Measurements from ENCODE around the gene GIMAP7.
A peak's percentile ranks its signal among the peaks of the same experiment; 100 is the strongest.

GIMAP7 gene

DNA sequence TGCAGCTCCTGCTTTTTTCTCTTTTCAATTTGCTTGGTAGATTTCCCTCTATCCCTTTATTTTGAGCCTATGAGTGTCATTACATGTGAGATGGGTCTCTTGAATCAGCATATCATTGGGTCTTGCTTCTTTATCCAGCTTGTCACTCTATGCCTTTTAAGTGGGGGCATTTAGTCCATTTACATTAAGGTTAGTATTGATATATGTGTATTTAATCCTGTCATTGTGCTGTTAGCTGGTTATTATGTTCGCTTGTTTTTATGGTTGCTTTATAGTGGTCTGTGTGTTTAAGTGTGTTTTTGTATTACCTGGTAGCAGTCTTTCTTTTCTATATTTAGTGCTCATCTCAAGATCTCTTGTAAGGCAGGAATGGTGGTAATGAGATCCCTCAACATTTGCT is 17.0 kb downstream of the GIMAP7 start:
- Histone ChIP-seq H3K9me3 (ENCODE audit: control insufficient read depth in 2 of 2, low read length in 2 of 2) (peaks cover 4% of the 10 kb centered on the region in 2 donors), H3K27ac (ENCODE audit: low read depth in 2 of 2, low read length in 2 of 2) (no peak overlapping the region), H3K4me3 (ENCODE audit: low read length in 2 of 2) (no peak overlapping the region), H3K4me1 (ENCODE audit: control insufficient read depth in 2 of 2, insufficient read depth in 2 of 2, low read length in 2 of 2) (no peaks in the 10 kb centered on the region), H3K9ac (ENCODE audit: low read depth in 1 of 2, low read length in 2 of 2) (no peak overlapping the region), H3K27me3 (ENCODE audit: control insufficient read depth in 2 of 2, insufficient read depth in 2 of 2, low read length in 2 of 2) (no peaks in the 10 kb centered on the region), H3K36me3 (ENCODE audit: control insufficient read depth in 2 of 2, insufficient read depth in 2 of 2, low read length in 2 of 2) (no peaks in the 10 kb centered on the region)

DNA sequence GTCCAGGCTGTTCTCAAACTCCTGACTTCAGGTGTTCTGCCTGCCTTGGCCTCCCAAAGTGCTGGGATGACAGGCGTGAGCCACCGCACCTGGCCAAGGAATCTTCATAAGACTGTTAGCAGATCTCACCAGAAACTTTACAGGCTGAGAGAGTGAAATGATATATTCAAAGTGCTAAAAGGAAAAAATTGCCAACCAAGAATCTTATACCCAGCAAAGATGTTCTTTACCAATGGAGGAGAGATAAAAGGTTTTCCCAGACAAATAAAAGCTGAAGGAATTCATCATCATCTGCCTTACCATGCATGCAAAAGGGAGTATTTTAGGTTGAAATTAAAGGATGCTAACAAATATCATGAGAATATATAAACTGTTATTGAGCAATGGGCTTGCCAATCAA is 23.6 kb downstream of the GIMAP7 start:
- Histone ChIP-seq H3K4me1 (ENCODE audit: control insufficient read depth in 2 of 2, insufficient read depth in 2 of 2, low read length in 2 of 2) (no peaks in the 10 kb centered on the region), H3K36me3 (ENCODE audit: control insufficient read depth in 2 of 2, insufficient read depth in 2 of 2, low read length in 2 of 2) (no peaks in the 10 kb centered on the region), H3K9ac (ENCODE audit: low read depth in 1 of 2, low read length in 2 of 2) (no peak overlapping the region), H3K27ac (ENCODE audit: low read depth in 2 of 2, low read length in 2 of 2) (no peak overlapping the region), H3K4me3 (ENCODE audit: low read length in 2 of 2) (no peak overlapping the region), H3K9me3 (ENCODE audit: control insufficient read depth in 2 of 2, low read length in 2 of 2) (peaks cover 0 to 5% of the 10 kb centered on the region in 2 donors), H3K27me3 (ENCODE audit: control insufficient read depth in 2 of 2, insufficient read depth in 2 of 2, low read length in 2 of 2) (no peaks in the 10 kb centered on the region)

GRCh38 chr7:150553163-150553562 is 38.5 kb downstream of the GIMAP7 start:
- no peak overlapping the region for H3K9ac ChIP-seq (ENCODE audit: low read depth in 1 of 2, low read length in 2 of 2)
- no peaks in the 10 kb centered on the region for H3K27me3 ChIP-seq (ENCODE audit: control insufficient read depth in 2 of 2, insufficient read depth in 2 of 2, low read length in 2 of 2)
- H3K36me3 ChIP-seq (ENCODE audit: control insufficient read depth in 2 of 2, insufficient read depth in 2 of 2, low read length in 2 of 2): no peaks in the 10 kb centered on the region
- no peaks in the 10 kb centered on the region for H3K9me3 ChIP-seq (ENCODE audit: control insufficient read depth in 2 of 2, low read length in 2 of 2)
- H3K27ac ChIP-seq (ENCODE audit: low read depth in 2 of 2, low read length in 2 of 2): no peak overlapping the region
- no peaks in the 10 kb centered on the region for H3K4me1 ChIP-seq (ENCODE audit: control insufficient read depth in 2 of 2, insufficient read depth in 2 of 2, low read length in 2 of 2)
- H3K4me3 ChIP-seq (ENCODE audit: low read length in 2 of 2): no peak overlapping the region

- H3K36me3 ChIP-seq (ENCODE audit: control insufficient read depth in 2 of 2, insufficient read depth in 2 of 2, low read length in 2 of 2): no peaks in the 10 kb centered on the region
- H3K9me3 ChIP-seq (ENCODE audit: control insufficient read depth in 2 of 2, low read length in 2 of 2): no peaks in the 10 kb centered on the region
- no peaks in the 10 kb centered on the region for H3K4me1 ChIP-seq (ENCODE audit: control insufficient read depth in 2 of 2, insufficient read depth in 2 of 2, low read length in 2 of 2)
- H3K27ac ChIP-seq (ENCODE audit: low read depth in 2 of 2, low read length in 2 of 2): peak overlapping the region in 1 of 2 donors; percentile 3
- no peaks in the 10 kb centered on the region for H3K27me3 ChIP-seq (ENCODE audit: control insufficient read depth in 2 of 2, insufficient read depth in 2 of 2, low read length in 2 of 2)
- no peak overlapping the region for H3K9ac ChIP-seq (ENCODE audit: low read depth in 1 of 2, low read length in 2 of 2)
- no peak overlapping the region for H3K4me3 ChIP-seq (ENCODE audit: low read length in 2 of 2)
Measured at GRCh38 chr7:150556521-150557138, 42.0 kb downstream of the GIMAP7 start.

- Histone ChIP-seq H3K9ac (ENCODE audit: low read depth in 1 of 2, low read length in 2 of 2) (no peak overlapping the region), H3K27me3 (ENCODE audit: control insufficient read depth in 2 of 2, insufficient read depth in 2 of 2, low read length in 2 of 2) (no peaks in the 10 kb centered on the region), H3K36me3 (ENCODE audit: control insufficient read depth in 2 of 2, insufficient read depth in 2 of 2, low read length in 2 of 2) (no peaks in the 10 kb centered on the region), H3K4me3 (ENCODE audit: low read length in 2 of 2) (no peak overlapping the region), H3K4me1 (ENCODE audit: control insufficient read depth in 2 of 2, insufficient read depth in 2 of 2, low read length in 2 of 2) (no peaks in the 10 kb centered on the region), H3K9me3 (ENCODE audit: control insufficient read depth in 2 of 2, low read length in 2 of 2) (no peaks in the 10 kb centered on the region), H3K27ac (ENCODE audit: low read depth in 2 of 2, low read length in 2 of 2) (no peak overlapping the region)
Measured at GRCh38 chr7:150560486-150560885, 45.8 kb downstream of the GIMAP7 start.

DNA sequence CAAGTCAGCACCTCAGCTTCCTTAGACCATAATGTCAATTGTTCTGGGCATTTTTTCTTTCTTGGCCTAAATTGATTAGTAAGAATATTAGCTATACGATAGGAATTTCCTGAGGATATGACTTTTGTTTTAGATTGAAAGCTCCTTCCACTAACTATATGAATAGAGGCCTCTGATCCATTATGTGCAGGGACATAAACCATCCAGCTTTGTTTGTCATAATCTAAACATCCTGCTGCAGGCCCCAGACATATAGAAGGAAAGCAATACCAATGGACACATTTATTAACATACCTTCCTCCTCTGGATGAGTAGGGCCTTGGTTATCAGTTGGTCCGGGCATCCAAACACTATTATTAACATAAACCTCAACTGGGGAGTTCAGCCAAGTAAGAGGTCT is 48.2 kb downstream of the GIMAP7 start:
- H3K27ac ChIP-seq (ENCODE audit: low read depth in 2 of 2, low read length in 2 of 2): no peak overlapping the region
- no peaks in the 10 kb centered on the region for H3K36me3 ChIP-seq (ENCODE audit: control insufficient read depth in 2 of 2, insufficient read depth in 2 of 2, low read length in 2 of 2)
- no peaks in the 10 kb centered on the region for H3K9me3 ChIP-seq (ENCODE audit: control insufficient read depth in 2 of 2, low read length in 2 of 2)
- H3K27me3 ChIP-seq (ENCODE audit: control insufficient read depth in 2 of 2, insufficient read depth in 2 of 2, low read length in 2 of 2): no peaks in the 10 kb centered on the region
- no peaks in the 10 kb centered on the region for H3K4me1 ChIP-seq (ENCODE audit: control insufficient read depth in 2 of 2, insufficient read depth in 2 of 2, low read length in 2 of 2)
- no peak overlapping the region for H3K4me3 ChIP-seq (ENCODE audit: low read length in 2 of 2)
- H3K9ac ChIP-seq (ENCODE audit: low read depth in 1 of 2, low read length in 2 of 2): no peak overlapping the region

GRCh38 chr7:150564006-150564405 is 49.3 kb downstream of the GIMAP7 start:
- no peak overlapping the region for H3K4me3 ChIP-seq (ENCODE audit: low read length in 2 of 2)

DNA sequence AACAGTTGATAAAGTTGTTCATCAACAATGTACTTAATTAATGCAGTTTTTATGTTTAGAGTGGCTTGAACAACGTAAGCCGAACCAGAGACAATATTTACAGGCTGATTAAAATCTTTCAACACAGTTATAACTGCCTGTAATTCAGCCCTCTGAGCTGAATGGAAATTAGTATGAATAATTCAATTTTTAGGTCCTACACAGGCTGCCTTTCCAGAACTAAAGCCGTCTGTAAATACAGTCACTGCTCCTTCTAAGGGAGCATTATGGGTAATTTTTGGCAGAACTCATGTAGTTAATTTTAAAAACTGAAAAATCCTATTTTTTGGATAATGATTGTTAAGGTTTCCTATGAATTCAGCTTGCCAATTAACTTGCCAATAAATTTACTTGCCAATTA is 49.9 kb downstream of the GIMAP7 start:
- H3K36me3 ChIP-seq (ENCODE audit: control insufficient read depth in 2 of 2, insufficient read depth in 2 of 2, low read length in 2 of 2): no peaks in the 10 kb centered on the region
- H3K27ac ChIP-seq (ENCODE audit: low read depth in 2 of 2, low read length in 2 of 2): no peak overlapping the region
- no peaks in the 10 kb centered on the region for H3K9me3 ChIP-seq (ENCODE audit: control insufficient read depth in 2 of 2, low read length in 2 of 2)
- H3K4me1 ChIP-seq (ENCODE audit: control insufficient read depth in 2 of 2, insufficient read depth in 2 of 2, low read length in 2 of 2): no peaks in the 10 kb centered on the region
- H3K27me3 ChIP-seq (ENCODE audit: control insufficient read depth in 2 of 2, insufficient read depth in 2 of 2, low read length in 2 of 2): no peaks in the 10 kb centered on the region
- H3K9ac ChIP-seq (ENCODE audit: low read depth in 1 of 2, low read length in 2 of 2): no peak overlapping the region
- no peak overlapping the region for H3K4me3 ChIP-seq (ENCODE audit: low read length in 2 of 2)

More at GRCh38 chr7:150564006-150564405, 49.3 kb downstream of the GIMAP7 start:
- no peaks in the 10 kb centered on the region for H3K9me3 ChIP-seq (ENCODE audit: control insufficient read depth in 2 of 2, low read length in 2 of 2)
- no peaks in the 10 kb centered on the region for H3K36me3 ChIP-seq (ENCODE audit: control insufficient read depth in 2 of 2, insufficient read depth in 2 of 2, low read length in 2 of 2)
- H3K9ac ChIP-seq (ENCODE audit: low read depth in 1 of 2, low read length in 2 of 2): no peak overlapping the region
- H3K27me3 ChIP-seq (ENCODE audit: control insufficient read depth in 2 of 2, insufficient read depth in 2 of 2, low read length in 2 of 2): no peaks in the 10 kb centered on the region
- H3K27ac ChIP-seq (ENCODE audit: low read depth in 2 of 2, low read length in 2 of 2): no peak overlapping the region
- no peaks in the 10 kb centered on the region for H3K4me1 ChIP-seq (ENCODE audit: control insufficient read depth in 2 of 2, insufficient read depth in 2 of 2, low read length in 2 of 2)

GRCh38 chr7:150565239-150565638 is 50.6 kb downstream of the GIMAP7 start:
- no peaks in the 10 kb centered on the region for H3K9me3 ChIP-seq (ENCODE audit: control insufficient read depth in 2 of 2, low read length in 2 of 2)
- no peak overlapping the region for H3K27ac ChIP-seq (ENCODE audit: low read depth in 2 of 2, low read length in 2 of 2)
- H3K36me3 ChIP-seq (ENCODE audit: control insufficient read depth in 2 of 2, insufficient read depth in 2 of 2, low read length in 2 of 2): no peaks in the 10 kb centered on the region
- H3K27me3 ChIP-seq (ENCODE audit: control insufficient read depth in 2 of 2, insufficient read depth in 2 of 2, low read length in 2 of 2): no peaks in the 10 kb centered on the region
- no peak overlapping the region for H3K9ac ChIP-seq (ENCODE audit: low read depth in 1 of 2, low read length in 2 of 2)
- no peak overlapping the region for H3K4me3 ChIP-seq (ENCODE audit: low read length in 2 of 2)
- H3K4me1 ChIP-seq (ENCODE audit: control insufficient read depth in 2 of 2, insufficient read depth in 2 of 2, low read length in 2 of 2): no peaks in the 10 kb centered on the region

DNA sequence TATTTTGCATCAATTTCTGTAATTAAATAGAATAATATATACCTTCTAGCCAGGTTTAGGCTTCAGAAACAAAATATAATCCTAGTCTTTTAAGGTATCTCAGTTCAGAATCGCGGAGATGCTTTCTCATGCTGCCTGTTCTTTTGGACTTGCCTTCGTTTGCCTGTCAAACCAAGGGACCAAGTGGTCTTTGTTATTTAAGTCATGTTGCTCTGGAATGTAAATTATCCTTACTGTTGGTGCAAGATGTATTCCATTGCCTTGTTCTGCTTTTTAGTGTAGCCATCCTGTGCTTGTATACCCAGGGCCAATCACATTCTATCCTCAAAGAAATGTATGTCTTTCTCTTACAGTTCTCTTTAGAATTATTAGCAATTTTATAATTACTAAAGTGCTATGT is 51.5 kb downstream of the GIMAP7 start:
- no peak overlapping the region for H3K27ac ChIP-seq (ENCODE audit: low read depth in 2 of 2, low read length in 2 of 2)
- no peaks in the 10 kb centered on the region for H3K27me3 ChIP-seq (ENCODE audit: control insufficient read depth in 2 of 2, insufficient read depth in 2 of 2, low read length in 2 of 2)
- H3K4me3 ChIP-seq (ENCODE audit: low read length in 2 of 2): no peak overlapping the region
- H3K9ac ChIP-seq (ENCODE audit: low read depth in 1 of 2, low read length in 2 of 2): no peak overlapping the region
- H3K9me3 ChIP-seq (ENCODE audit: control insufficient read depth in 2 of 2, low read length in 2 of 2): no peaks in the 10 kb centered on the region
- no peaks in the 10 kb centered on the region for H3K4me1 ChIP-seq (ENCODE audit: control insufficient read depth in 2 of 2, insufficient read depth in 2 of 2, low read length in 2 of 2)
- no peaks in the 10 kb centered on the region for H3K36me3 ChIP-seq (ENCODE audit: control insufficient read depth in 2 of 2, insufficient read depth in 2 of 2, low read length in 2 of 2)

- peak overlapping the region in 1 of 2 donors; percentile 71 for H3K4me3 ChIP-seq (ENCODE audit: low read length in 2 of 2)
- no peak overlapping the region for H3K27ac ChIP-seq (ENCODE audit: low read depth in 2 of 2, low read length in 2 of 2)
- no peaks in the 10 kb centered on the region for H3K9me3 ChIP-seq (ENCODE audit: control insufficient read depth in 2 of 2, low read length in 2 of 2)
- no peaks in the 10 kb centered on the region for H3K27me3 ChIP-seq (ENCODE audit: control insufficient read depth in 2 of 2, insufficient read depth in 2 of 2, low read length in 2 of 2)
- no peaks in the 10 kb centered on the region for H3K4me1 ChIP-seq (ENCODE audit: control insufficient read depth in 2 of 2, insufficient read depth in 2 of 2, low read length in 2 of 2)
- H3K9ac ChIP-seq (ENCODE audit: low read depth in 1 of 2, low read length in 2 of 2): no peak overlapping the region
- no peaks in the 10 kb centered on the region for H3K36me3 ChIP-seq (ENCODE audit: control insufficient read depth in 2 of 2, insufficient read depth in 2 of 2, low read length in 2 of 2)
Measured at GRCh38 chr7:150566572-150566971, 51.9 kb downstream of the GIMAP7 start.

Data from mucosa of rectum (tissue), 2 donors.